ENCODE measurements around the gene AQP3.
"Not testable (repeated sequence)": the region's sequence is repeated elsewhere in the genome, so short reads cannot be mapped to it uniquely, and the experiment has no call there.

- not testable (repeated sequence) for TF ChIP-seq POLR2AphosphoS5 (IDR thresholded peaks at IDR 0.05; ENCODE audit: insufficient read depth in 1 of 2, low read depth in 1 of 2); CTCF (IDR thresholded peaks at IDR 0.05)
These were observed 23.4 kb downstream of the AQP3 start for GRCh38 chr9:33424043-33424442.
